ENCODE measurements around the gene LORICRIN.

DNA sequence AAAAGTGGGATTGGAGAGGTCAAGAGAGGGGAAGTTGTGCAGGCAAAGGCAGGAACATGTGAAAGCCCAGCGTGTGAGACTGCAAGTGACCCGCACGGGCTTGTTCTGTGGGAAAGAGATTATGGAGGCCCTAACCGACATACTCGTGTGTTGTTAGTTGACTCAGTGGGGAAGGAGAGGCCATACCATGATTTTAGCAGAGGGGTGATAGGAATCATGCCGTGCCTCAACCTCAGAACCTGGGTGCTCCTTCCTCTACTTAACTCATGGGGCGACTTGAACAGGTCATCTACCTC, 33.9 kb downstream of the LORICRIN start:
- no peak for TF ChIP-seq POLR2A (IDR thresholded peaks at IDR 0.05; ENCODE audit: low read depth)
- TF ChIP-seq, protein P1, sequence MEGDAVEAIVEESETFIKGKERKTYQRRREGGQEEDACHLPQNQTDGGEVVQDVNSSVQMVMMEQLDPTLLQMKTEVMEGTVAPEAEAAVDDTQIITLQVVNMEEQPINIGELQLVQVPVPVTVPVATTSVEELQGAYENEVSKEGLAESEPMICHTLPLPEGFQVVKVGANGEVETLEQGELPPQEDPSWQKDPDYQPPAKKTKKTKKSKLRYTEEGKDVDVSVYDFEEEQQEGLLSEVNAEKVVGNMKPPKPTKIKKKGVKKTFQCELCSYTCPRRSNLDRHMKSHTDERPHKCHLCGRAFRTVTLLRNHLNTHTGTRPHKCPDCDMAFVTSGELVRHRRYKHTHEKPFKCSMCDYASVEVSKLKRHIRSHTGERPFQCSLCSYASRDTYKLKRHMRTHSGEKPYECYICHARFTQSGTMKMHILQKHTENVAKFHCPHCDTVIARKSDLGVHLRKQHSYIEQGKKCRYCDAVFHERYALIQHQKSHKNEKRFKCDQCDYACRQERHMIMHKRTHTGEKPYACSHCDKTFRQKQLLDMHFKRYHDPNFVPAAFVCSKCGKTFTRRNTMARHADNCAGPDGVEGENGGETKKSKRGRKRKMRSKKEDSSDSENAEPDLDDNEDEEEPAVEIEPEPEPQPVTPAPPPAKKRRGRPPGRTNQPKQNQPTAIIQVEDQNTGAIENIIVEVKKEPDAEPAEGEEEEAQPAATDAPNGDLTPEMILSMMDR (IDR thresholded peaks at IDR 0.05): no peak
